ENCODE results near the gene ATP1B1. TPM values are rescaled to one million over a fixed set of nuclear protein-coding genes. Genes with fewer than 3 reads are reported as not detected.

ATP1B1 gene
- total and polyA plus RNA-seq, 2 of the 8 experiments (the other 6 are each of a cell fraction or from before 2014, with no cell fraction given) = 16.3 to 76.5 TPM

GRCh38 chr1:169100651-169101088 lies 5.8 kb upstream of the ATP1B1 start (continued):
- TF ChIP-seq, protein P1, sequence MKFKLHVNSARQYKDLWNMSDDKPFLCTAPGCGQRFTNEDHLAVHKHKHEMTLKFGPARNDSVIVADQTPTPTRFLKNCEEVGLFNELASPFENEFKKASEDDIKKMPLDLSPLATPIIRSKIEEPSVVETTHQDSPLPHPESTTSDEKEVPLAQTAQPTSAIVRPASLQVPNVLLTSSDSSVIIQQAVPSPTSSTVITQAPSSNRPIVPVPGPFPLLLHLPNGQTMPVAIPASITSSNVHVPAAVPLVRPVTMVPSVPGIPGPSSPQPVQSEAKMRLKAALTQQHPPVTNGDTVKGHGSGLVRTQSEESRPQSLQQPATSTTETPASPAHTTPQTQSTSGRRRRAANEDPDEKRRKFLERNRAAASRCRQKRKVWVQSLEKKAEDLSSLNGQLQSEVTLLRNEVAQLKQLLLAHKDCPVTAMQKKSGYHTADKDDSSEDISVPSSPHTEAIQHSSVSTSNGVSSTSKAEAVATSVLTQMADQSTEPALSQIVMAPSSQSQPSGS (IDR thresholded peaks at IDR 0.05; ENCODE audit: low read length) = no peak
- TF ChIP-seq GTF2F1 (IDR thresholded peaks at IDR 0.05; ENCODE audit: borderline replicate concordance, low read depth, low read length) (no peak), SRF (IDR thresholded peaks at IDR 0.05; ENCODE audit: low read depth, low read length) (no peak), CBX5 (IDR thresholded peaks at IDR 0.05; ENCODE audit: low read depth, low read length) (no peak)

Data from H1 (cell line).